ENCODE measurements around the gene SMIM33. TPM values are rescaled to one million over a fixed set of nuclear protein-coding genes. Genes with fewer than 3 reads are reported as not detected.
"Not testable (repeated sequence)": the region's sequence is repeated elsewhere in the genome, so short reads cannot be mapped to it uniquely, and the experiment has no call there.

SMIM33 gene
- total and polyA plus RNA-seq, 2 of the 13 experiments (the other 11 are each of a cell fraction or from before 2014, with no cell fraction given) = not detected

DNA sequence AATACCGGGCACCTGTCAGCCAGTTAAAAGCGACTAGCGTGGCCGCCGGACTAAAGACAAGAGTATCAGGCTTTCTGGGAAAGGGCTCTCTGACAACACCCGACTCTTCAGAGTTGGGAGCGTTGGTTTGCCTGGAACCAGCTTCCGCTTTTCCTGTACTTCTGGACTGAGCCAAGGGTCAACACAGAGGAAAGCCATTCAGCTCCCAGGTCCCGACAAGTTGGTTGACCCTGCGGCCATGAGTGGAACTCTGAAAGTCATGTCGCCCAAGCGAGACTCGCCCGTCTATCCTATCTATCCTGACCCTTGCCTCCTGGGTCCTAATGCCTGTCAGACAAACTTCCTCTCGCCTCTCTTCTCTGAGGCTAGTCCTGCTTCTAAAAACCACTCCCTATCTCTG, 33.1 kb downstream of the SMIM33 start (continued):
- TF ChIP-seq SKI (IDR thresholded peaks at IDR 0.05; ENCODE audit: partially characterized antibody) (peak; percentile 49), GATAD1 (CRISPR knock-in tag; IDR thresholded peaks at IDR 0.05) (peak; percentile 47; the same call in 1 of the 2 replicates), PHF8 (CRISPR knock-in tag; IDR thresholded peaks at IDR 0.05) (peak; percentile 58; the same call in 1 of the 2 replicates), POLR2G (IDR thresholded peaks at IDR 0.05; ENCODE audit: low read depth, low read length) (peak; percentile 63), ZNF317 (CRISPR knock-in tag; IDR thresholded peaks at IDR 0.05) (peak; percentile 76), ZNF788 (CRISPR knock-in tag; IDR thresholded peaks at IDR 0.05; ENCODE audit: borderline replicate concordance) (peak; percentile 43; the same call in 1 of the 2 replicates), YEATS4 (CRISPR knock-in tag; IDR thresholded peaks at IDR 0.05; ENCODE audit: borderline replicate concordance) (peak; percentile 69; the same call in 1 of the 2 replicates), TGIF2 (CRISPR knock-in tag; IDR thresholded peaks at IDR 0.05) (peak; percentile 33; the same call in 1 of the 2 replicates), ZNF143 (CRISPR knock-in tag; IDR thresholded peaks at IDR 0.05) (peak; percentile 26; the same call in 1 of the 2 replicates), ZNF772 (CRISPR knock-in tag; IDR thresholded peaks at IDR 0.05) (0 out of 2 replicates have a peak, but pooled peaks have one; percentile 39), CREM (IDR thresholded peaks at IDR 0.05) (peak; percentile 39; the same call in 1 of the 2 replicates), RXRB (CRISPR knock-in tag; IDR thresholded peaks at IDR 0.05; ENCODE audit: borderline replicate concordance) (peak; percentile 66; the same call in 1 of the 2 replicates), FOXP4 (CRISPR knock-in tag; IDR thresholded peaks at IDR 0.05) (peak; percentile 67; the same call in 1 of the 2 replicates), NFYC (CRISPR knock-in tag; IDR thresholded peaks at IDR 0.05) (0 out of 2 replicates have a peak, but pooled peaks have one; percentile 9), ZBTB43 (CRISPR knock-in tag; conservative IDR thresholded peaks at IDR 0.05) (peak; percentile 62), TAF1 (CRISPR knock-in tag; IDR thresholded peaks at IDR 0.05) (peak; percentile 59; the same call in 1 of the 2 replicates), ZNF644 (CRISPR knock-in tag; IDR thresholded peaks at IDR 0.05; ENCODE audit: low read depth) (peak; percentile 96), ZNF792 (CRISPR knock-in tag; IDR thresholded peaks at IDR 0.05) (peak; percentile 58; the same call in 1 of the 2 replicates), HNF4A (CRISPR knock-in tag; IDR thresholded peaks at IDR 0.05) (peak; percentile 81), GFI1 (CRISPR knock-in tag; IDR thresholded peaks at IDR 0.05; ENCODE audit: borderline replicate concordance) (peak; percentile 23; the same call in 1 of the 2 replicates), ZNF777 (CRISPR knock-in tag; IDR thresholded peaks at IDR 0.05) (peak; percentile 40; the same call in 1 of the 2 replicates), POGZ (CRISPR knock-in tag; IDR thresholded peaks at IDR 0.05) (peak; percentile 84), ERF (CRISPR knock-in tag; IDR thresholded peaks at IDR 0.05) (peak; percentile 66), THRA (CRISPR knock-in tag; IDR thresholded peaks at IDR 0.05; ENCODE audit: borderline replicate concordance) (0 out of 2 replicates have a peak, but pooled peaks have one; percentile 24), FOXJ3 (CRISPR knock-in tag; IDR thresholded peaks at IDR 0.05; ENCODE audit: borderline replicate concordance) (0 out of 2 replicates have a peak, but pooled peaks have one; percentile 21), ZNF615 (CRISPR knock-in tag; IDR thresholded peaks at IDR 0.05; ENCODE audit: borderline replicate concordance) (peak; percentile 36; the same call in 1 of the 2 replicates), CREB1 (CRISPR knock-in tag; IDR thresholded peaks at IDR 0.05) (peak; percentile 47)
- not testable (repeated sequence) for TF ChIP-seq CREM (CRISPR knock-in tag; IDR thresholded peaks at IDR 0.05); CREB1 (IDR thresholded peaks at IDR 0.05)

All from HepG2 (cell line).